ENCODE results near the gene BCAS3. TPM values are rescaled to one million over a fixed set of nuclear protein-coding genes. Genes with fewer than 3 reads are reported as not detected.
"Not testable (repeated sequence)": the region's sequence is repeated elsewhere in the genome, so short reads cannot be mapped to it uniquely, and the experiment has no call there.

The BCAS3 gene
- polyA plus RNA-seq, 6 donors from 2014 or later: 22.0 to 38.9 (median 24.5) TPM

DNA sequence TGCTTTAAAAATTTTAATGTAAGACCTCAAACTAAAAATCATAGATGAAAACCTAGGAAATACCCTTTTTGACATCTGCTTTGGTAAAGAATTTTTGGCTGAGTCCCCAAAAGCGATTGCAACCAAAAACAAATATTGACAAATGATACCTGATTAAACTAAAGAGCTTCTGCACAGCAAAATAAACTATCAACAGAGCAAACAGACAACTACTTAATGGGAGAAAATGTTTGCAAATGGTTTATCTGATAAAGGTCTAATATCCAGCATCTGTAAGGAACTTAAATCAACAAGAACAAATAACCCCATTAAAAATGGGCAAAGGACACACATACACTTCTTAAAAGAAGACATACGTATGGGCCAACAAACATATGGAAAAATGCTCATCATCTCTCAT lies 242.5 kb downstream of the BCAS3 start:
- Mint-ChIP-seq H3K9me3 (peaks cover 0 to 17% (median 10%) of the 10 kb centered on the region in 7 donors), H3K36me3 (peaks cover 13 to 15% of the 10 kb centered on the region in 2 donors), H3K27me3 (no peaks in the 10 kb centered on the region), H3K4me3 (no peak overlapping the region), H3K4me1 (no peaks in the 10 kb centered on the region), H3K27ac (no peak overlapping the region)
- ATAC-seq (ENCODE audit: low read depth in 2 of 2) (no peak), DNase-seq (no peak)

DNA sequence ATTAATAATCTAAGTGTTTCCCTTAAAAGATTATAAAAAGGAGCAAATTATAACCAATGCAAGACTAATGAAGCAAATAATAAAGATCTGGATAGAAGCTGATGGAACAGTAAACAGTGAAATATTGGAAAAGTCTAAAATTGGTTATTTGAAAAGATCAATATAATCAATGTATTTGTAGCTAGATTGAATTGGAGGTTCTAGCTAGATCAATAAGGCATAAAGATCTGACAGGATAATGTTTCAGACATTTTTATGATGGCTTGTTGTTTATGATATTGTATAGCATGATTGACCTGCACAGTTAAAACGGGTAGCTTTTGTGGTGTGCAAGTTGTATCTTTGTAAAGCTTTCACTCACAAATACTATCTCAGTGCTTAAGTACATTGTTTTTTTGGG lies 245.3 kb downstream of the BCAS3 start:
- no peaks in the 10 kb centered on the region for H3K27me3 Mint-ChIP-seq
- peaks cover 0 to 5% of the 10 kb centered on the region in 2 donors for H3K36me3 Mint-ChIP-seq
- H3K27ac Mint-ChIP-seq: no peak overlapping the region
- no peak overlapping the region for H3K4me3 Mint-ChIP-seq
- no peaks in the 10 kb centered on the region for H3K4me1 Mint-ChIP-seq
- DNase-seq (no peak), ATAC-seq (ENCODE audit: low read depth in 2 of 2) (no peak)
- H3K9me3 Mint-ChIP-seq: peaks cover 0 to 2% (median 0%) of the 10 kb centered on the region in 7 donors

DNA sequence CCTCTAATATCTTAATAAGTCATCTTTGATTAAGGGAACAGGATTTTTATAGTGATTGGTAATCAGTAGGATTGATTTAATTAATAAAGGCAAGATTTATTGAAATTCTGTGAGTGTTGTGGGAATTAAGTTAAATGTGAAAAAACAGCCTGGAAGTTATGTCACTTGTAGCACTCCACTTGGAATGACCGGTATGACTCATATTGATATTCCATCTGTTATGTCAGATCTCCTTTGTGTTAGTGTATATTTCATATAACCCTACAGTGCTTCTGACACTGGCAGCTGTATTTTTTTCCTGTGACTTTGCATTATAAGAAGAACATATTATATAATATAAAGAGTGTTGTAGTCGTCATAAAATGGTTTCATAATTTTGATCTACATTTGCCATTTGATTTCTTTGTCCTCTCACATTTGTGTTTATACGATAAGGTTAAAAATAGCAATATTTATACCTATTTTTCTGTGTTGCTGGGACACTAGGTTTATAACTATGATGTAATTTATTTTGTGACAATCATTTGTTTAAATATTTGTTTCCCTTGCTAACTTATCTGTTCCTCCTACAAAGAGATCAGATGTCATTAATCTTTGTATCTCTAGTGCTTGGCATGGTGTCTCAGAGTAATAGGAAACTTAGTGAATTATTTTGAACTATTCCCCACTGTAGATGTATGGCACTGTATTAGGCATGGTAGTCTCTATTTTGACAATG lies 249.0 kb downstream of the BCAS3 start:
- Mint-ChIP-seq H3K27ac (no peak overlapping the region), H3K36me3 (no peaks in the 10 kb centered on the region), H3K4me3 (no peak overlapping the region), H3K4me1 (no peaks in the 10 kb centered on the region), H3K9me3 (peaks cover 0 to 2% (median 0%) of the 10 kb centered on the region in 7 donors), H3K27me3 (no peaks in the 10 kb centered on the region)
- ATAC-seq (ENCODE audit: low read depth in 2 of 2) (no peak), DNase-seq (no peak)

DNA sequence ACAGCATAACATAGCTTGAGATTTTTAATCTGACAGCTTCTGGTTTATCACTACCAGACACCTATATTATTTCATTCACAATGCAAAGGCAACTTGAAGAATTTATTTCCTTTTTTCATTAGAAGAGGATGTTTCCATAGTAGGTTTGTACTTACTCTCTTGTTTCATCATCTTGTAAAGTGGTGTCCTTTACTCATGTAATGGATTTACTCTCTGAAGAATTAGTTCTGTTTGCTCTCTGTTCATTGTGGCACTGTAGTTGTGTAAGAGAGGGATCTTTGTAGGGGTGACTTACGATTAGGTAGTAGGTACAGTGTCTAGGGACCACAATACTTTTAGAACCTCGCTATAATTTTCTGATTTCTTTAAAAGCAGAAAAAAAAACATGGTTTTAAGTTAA lies 256.1 kb downstream of the BCAS3 start:
- DNase-seq: no peak
- peak overlapping the region in 1 of 6 donors; percentile 32 for H3K27ac Mint-ChIP-seq
- H3K4me1 Mint-ChIP-seq: no peaks in the 10 kb centered on the region
- no peaks in the 10 kb centered on the region for H3K27me3 Mint-ChIP-seq
- ATAC-seq (ENCODE audit: low read depth in 2 of 2): no peak
- no peak overlapping the region for H3K4me3 Mint-ChIP-seq
- H3K9me3 Mint-ChIP-seq: peaks cover 0 to 2% (median 0%) of the 10 kb centered on the region in 7 donors
- peaks cover 0 to 10% of the 10 kb centered on the region in 2 donors for H3K36me3 Mint-ChIP-seq

DNA sequence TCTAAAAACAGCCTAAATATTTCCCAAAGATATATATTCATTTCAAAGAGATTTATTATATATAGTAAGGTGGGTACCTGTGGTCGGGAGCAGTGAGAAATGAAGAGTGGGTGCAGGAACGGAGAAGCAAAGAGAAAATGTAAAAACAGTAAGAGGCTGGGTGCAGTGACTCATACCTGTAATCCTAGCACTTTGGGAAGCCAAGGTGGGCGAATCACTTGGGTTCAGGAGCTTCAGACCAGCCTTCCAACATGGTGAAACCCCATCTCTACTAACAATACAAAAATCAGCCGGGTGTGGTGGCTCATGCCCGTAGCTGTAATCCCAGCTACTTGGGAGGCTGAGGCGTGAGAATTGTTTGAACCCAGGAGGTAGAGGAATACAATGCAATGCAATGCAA lies 257.1 kb downstream of the BCAS3 start:
- H3K27ac Mint-ChIP-seq: no peak overlapping the region
- no peaks in the 10 kb centered on the region for H3K9me3 Mint-ChIP-seq
- H3K4me1 Mint-ChIP-seq: no peaks in the 10 kb centered on the region
- ATAC-seq (ENCODE audit: low read depth in 2 of 2): no peak
- H3K27me3 Mint-ChIP-seq: no peaks in the 10 kb centered on the region
- no peak overlapping the region for H3K4me3 Mint-ChIP-seq
- no peak for DNase-seq
- peaks cover 0 to 10% of the 10 kb centered on the region in 2 donors for H3K36me3 Mint-ChIP-seq

DNA sequence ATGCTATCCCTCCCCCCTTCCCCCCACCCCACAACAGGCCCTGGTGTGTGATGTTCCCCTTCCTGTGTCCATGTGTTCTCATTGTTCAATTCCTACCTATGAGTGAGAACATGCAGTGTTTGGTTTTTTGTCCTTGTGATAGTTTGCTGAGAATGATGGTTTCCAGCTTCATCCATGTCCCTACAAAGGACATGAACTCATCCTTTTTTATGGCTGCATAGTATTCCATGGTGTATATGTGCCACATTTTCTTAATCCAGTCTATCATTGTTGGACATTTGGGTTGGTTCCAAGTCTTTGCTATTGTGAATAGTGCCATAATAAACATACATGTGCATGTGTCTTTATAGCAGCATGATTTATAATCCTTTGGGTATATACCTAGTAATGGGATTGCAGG lies 258.3 kb downstream of the BCAS3 start:
- not testable (repeated sequence) for H3K36me3 Mint-ChIP-seq; H3K9me3 Mint-ChIP-seq; ATAC-seq (ENCODE audit: low read depth in 2 of 2); H3K27me3 Mint-ChIP-seq; H3K4me1 Mint-ChIP-seq; H3K4me3 Mint-ChIP-seq; H3K27ac Mint-ChIP-seq; DNase-seq

DNA sequence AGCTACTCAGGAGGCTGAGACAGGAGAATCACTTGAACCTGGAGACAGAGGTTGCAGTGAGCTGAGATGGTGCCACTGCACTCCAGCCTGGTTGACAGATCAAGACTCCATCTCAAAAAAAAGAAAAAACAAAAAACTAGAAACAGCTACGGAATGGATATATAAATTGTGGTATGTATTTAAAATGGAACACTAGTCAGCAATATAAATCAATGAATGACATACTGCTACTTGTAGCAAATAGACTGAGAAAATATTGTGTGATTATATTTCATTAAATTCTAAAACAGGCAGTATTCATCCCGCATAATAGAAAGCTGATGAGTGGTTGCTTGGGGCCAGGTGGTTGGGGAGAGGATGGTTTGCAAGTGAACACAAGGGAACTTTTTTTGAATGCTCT lies 261.7 kb downstream of the BCAS3 start:
- H3K36me3 Mint-ChIP-seq: peaks cover 0 to 10% of the 10 kb centered on the region in 2 donors
- peaks cover 0 to 2% (median 0%) of the 10 kb centered on the region in 7 donors for H3K9me3 Mint-ChIP-seq
- ATAC-seq (ENCODE audit: low read depth in 2 of 2) (no peak), DNase-seq (no peak)
- no peak overlapping the region for H3K27ac Mint-ChIP-seq
- H3K4me1 Mint-ChIP-seq: no peaks in the 10 kb centered on the region
- H3K27me3 Mint-ChIP-seq: no peaks in the 10 kb centered on the region
- no peak overlapping the region for H3K4me3 Mint-ChIP-seq

DNA sequence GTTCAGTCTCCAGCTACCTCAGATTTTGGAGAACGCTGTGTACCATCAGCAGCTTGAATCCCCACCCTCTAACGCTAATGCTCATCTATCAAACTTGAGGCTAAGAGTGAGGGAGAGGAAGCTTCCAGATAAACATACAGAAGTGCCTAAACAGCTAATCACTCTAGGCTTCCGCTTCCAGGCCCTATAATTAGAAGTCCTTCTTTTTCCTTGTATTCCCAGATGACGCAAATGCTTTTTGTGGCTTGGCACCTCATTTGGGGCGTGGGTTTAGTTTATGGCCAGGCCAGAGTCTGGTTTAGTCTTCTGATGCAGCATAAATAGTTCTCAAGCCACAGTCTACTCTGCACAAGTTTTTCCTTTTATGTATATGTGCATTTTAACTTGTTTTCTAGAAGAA lies 263.4 kb downstream of the BCAS3 start:
- DNase-seq (no peak), ATAC-seq (ENCODE audit: low read depth in 2 of 2) (no peak)
- Mint-ChIP-seq H3K27ac (no peak overlapping the region), H3K27me3 (no peaks in the 10 kb centered on the region), H3K36me3 (peaks cover 5 to 10% of the 10 kb centered on the region in 2 donors), H3K9me3 (peaks cover 0 to 2% (median 0%) of the 10 kb centered on the region in 7 donors), H3K4me3 (no peak overlapping the region), H3K4me1 (no peaks in the 10 kb centered on the region)

DNA sequence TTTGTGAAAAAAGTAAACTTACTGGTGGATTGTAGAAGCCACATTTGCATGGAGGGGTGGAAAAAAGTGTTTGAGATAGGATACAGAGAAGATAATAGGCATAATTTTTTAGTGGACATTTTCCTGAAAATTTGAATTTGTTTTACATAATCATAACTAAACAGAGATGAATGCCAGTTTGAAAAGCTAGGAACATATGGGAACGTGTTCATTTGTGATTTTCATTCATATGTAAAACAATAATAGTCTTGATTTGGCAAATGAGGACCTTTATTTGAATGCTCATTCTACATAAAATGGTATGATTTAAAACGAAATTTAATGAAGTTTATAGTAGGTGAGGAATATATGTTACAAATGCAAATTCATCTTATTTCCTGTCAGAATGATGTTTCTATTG lies 263.9 kb downstream of the BCAS3 start:
- ATAC-seq (ENCODE audit: low read depth in 2 of 2) (no peak), DNase-seq (no peak)
- peaks cover 0 to 2% (median 0%) of the 10 kb centered on the region in 7 donors for H3K9me3 Mint-ChIP-seq
- H3K27ac Mint-ChIP-seq: no peak overlapping the region
- H3K4me1 Mint-ChIP-seq: no peaks in the 10 kb centered on the region
- no peaks in the 10 kb centered on the region for H3K27me3 Mint-ChIP-seq
- H3K36me3 Mint-ChIP-seq: peaks cover 5 to 10% of the 10 kb centered on the region in 2 donors
- H3K4me3 Mint-ChIP-seq: no peak overlapping the region

DNA sequence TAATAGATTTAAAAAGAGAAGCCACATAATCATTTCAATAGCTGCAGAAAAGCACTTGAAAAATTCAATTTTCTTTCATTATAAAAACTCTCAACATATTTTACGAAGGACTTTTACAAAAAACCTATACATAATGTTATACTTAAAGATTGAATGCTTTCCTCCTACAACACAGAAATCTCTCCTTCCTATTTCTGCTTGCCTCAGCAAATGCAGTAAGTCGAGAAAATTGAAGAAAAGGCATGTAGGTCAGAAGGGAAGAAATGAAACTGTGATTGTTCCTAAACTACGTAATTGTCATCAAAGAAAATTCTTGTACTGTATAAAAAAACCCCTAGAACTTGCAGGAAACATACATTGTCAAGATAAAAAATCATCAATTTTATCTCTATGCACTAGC lies 267.1 kb downstream of the BCAS3 start:
- Mint-ChIP-seq H3K36me3 (peaks cover 0 to 18% of the 10 kb centered on the region in 2 donors), H3K4me1 (no peaks in the 10 kb centered on the region), H3K27me3 (no peaks in the 10 kb centered on the region), H3K9me3 (peaks cover 0 to 2% (median 0%) of the 10 kb centered on the region in 7 donors), H3K4me3 (no peak overlapping the region), H3K27ac (no peak overlapping the region)
- ATAC-seq (ENCODE audit: low read depth in 2 of 2): no peak
- no peak for DNase-seq

DNA sequence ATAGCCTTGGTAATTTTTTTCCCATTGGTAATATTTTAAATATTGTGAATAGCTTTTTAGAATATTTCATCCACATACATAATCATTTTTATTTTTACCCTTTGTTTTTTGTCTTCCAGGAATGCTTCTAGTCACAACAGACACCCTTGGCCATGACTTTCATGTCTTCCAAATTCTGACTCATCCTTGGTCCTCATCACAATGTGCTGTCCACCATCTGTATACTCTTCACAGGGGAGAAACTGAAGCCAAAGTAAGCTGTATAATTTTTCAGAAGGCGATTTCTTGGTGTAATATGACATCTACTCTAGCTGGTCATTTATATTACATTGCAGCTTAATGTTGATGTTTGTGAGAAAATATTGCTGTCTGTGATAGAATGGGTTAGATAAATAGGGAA lies 269.4 kb downstream of the BCAS3 start:
- no peak for DNase-seq
- no peaks in the 10 kb centered on the region for H3K4me1 Mint-ChIP-seq
- no peak overlapping the region for H3K27ac Mint-ChIP-seq
- peaks cover 0 to 1% (median 0%) of the 10 kb centered on the region in 7 donors for H3K9me3 Mint-ChIP-seq
- no peak overlapping the region for H3K4me3 Mint-ChIP-seq
- no peaks in the 10 kb centered on the region for H3K27me3 Mint-ChIP-seq
- H3K36me3 Mint-ChIP-seq: peaks cover 0 to 18% of the 10 kb centered on the region in 2 donors
- ATAC-seq (ENCODE audit: low read depth in 2 of 2): no peak

DNA sequence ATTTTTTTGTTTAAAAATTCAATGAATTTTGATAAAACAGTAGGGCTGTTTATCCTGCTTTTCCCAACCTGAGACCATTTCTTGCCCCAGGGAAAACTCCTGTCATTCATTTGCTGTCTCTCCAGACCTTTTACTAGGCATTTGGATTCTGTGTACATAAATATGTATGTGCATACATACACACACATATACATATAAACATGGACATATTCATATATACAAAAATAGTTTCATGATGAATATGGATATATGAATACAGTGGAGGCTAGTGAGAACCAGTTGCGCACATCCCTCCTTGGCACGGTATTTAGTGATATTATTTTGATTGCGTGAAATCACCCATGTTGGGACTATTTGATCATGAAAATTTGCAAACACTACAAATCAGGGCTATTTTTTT lies 269.9 kb downstream of the BCAS3 start:
- no peak overlapping the region for H3K27ac Mint-ChIP-seq
- DNase-seq: no peak
- peaks cover 0 to 1% (median 0%) of the 10 kb centered on the region in 7 donors for H3K9me3 Mint-ChIP-seq
- H3K36me3 Mint-ChIP-seq: peaks cover 2 to 19% of the 10 kb centered on the region in 2 donors
- no peak overlapping the region for H3K4me3 Mint-ChIP-seq
- ATAC-seq (ENCODE audit: low read depth in 2 of 2): no peak
- no peaks in the 10 kb centered on the region for H3K27me3 Mint-ChIP-seq
- no peaks in the 10 kb centered on the region for H3K4me1 Mint-ChIP-seq

DNA sequence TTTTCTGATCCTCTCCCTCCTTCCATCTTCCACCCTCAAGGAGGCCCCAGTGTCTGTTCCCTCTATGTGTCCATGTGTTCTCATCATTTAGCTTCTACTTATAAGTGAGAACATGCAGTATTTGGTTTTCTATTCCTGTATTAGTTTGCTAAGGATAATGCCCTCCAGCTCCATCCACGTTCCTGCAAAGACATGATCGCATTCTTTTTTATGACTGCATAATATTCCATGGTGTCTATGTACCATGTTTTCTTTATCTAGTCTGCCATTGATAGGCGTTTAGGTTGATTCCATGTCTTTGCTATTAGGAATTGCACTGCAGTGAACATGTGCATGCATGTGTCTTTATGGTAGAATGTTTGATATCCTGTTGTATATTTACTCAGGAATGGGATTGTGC lies 275.1 kb downstream of the BCAS3 start:
- no peak for DNase-seq
- H3K9me3 Mint-ChIP-seq: peaks cover 0 to 10% (median 4%) of the 10 kb centered on the region in 7 donors
- H3K36me3 Mint-ChIP-seq: peaks cover 9 to 14% of the 10 kb centered on the region in 2 donors
- H3K4me3 Mint-ChIP-seq: no peak overlapping the region
- no peaks in the 10 kb centered on the region for H3K27me3 Mint-ChIP-seq
- no peak overlapping the region for H3K27ac Mint-ChIP-seq
- no peak for ATAC-seq (ENCODE audit: low read depth in 2 of 2)
- H3K4me1 Mint-ChIP-seq: no peaks in the 10 kb centered on the region

DNA sequence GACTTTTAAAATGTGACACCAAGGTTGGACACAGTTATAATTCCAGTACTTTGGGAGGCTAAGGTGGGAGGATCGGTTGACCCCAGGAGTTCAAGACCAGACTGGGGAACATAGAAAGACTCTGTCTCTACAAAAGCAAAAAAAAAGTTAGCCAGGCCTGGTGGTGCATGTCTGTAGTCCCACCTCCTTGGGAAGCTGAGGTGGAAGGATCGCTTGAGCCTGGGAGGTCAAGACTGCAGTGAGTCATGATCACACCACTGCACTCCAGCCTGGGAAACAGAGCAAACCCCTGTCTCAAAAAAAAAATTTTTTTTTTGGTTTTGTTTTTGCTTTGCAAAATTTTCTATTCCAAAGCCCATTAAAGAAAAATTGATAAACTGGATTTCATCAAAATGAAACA lies 281.4 kb downstream of the BCAS3 start:
- peaks cover 0 to 14% (median 10%) of the 10 kb centered on the region in 7 donors for H3K9me3 Mint-ChIP-seq
- H3K4me3 Mint-ChIP-seq: no peak overlapping the region
- no peaks in the 10 kb centered on the region for H3K4me1 Mint-ChIP-seq
- H3K36me3 Mint-ChIP-seq: peaks cover 25 to 32% of the 10 kb centered on the region in 2 donors
- no peaks in the 10 kb centered on the region for H3K27me3 Mint-ChIP-seq
- no peak for DNase-seq
- H3K27ac Mint-ChIP-seq: no peak overlapping the region
- no peak for ATAC-seq (ENCODE audit: low read depth in 2 of 2)
